Measurements from ENCODE around the gene TSHZ2.

The TSHZ2 gene

DNA sequence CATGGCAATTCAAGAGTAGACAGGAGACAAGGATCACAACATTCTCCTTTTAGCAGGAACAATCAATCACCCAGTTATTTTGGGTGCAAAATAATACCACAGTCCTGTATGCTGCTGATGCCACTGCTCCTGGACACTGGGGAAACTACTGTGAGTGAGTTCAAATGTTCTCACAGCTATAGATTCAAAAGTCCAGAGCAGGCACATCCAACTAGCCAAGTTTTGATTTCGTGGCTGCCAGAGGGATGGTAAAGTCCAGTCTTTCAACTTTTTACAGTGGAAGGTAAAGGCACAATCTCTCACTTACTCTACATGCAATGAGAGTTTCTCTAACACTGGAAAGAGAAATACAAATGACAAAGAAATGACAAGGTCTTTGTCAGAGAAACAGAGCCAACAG is 26.9 kb upstream of the TSHZ2 start:
- TF ChIP-seq, protein P1, sequence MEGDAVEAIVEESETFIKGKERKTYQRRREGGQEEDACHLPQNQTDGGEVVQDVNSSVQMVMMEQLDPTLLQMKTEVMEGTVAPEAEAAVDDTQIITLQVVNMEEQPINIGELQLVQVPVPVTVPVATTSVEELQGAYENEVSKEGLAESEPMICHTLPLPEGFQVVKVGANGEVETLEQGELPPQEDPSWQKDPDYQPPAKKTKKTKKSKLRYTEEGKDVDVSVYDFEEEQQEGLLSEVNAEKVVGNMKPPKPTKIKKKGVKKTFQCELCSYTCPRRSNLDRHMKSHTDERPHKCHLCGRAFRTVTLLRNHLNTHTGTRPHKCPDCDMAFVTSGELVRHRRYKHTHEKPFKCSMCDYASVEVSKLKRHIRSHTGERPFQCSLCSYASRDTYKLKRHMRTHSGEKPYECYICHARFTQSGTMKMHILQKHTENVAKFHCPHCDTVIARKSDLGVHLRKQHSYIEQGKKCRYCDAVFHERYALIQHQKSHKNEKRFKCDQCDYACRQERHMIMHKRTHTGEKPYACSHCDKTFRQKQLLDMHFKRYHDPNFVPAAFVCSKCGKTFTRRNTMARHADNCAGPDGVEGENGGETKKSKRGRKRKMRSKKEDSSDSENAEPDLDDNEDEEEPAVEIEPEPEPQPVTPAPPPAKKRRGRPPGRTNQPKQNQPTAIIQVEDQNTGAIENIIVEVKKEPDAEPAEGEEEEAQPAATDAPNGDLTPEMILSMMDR (IDR thresholded peaks at IDR 0.05; ENCODE audit: low read depth, low read length), result no peak
- no peak overlapping the region for H3K4me3 ChIP-seq (ENCODE audit: low read depth, low read length)
- in situ Hi-C loops (cut with HindIII; ENCODE audit: low sequenced_read_pairs), result no loop called here
- no peak for DNase-seq (ENCODE audit: low read depth, low spot score)

DNA sequence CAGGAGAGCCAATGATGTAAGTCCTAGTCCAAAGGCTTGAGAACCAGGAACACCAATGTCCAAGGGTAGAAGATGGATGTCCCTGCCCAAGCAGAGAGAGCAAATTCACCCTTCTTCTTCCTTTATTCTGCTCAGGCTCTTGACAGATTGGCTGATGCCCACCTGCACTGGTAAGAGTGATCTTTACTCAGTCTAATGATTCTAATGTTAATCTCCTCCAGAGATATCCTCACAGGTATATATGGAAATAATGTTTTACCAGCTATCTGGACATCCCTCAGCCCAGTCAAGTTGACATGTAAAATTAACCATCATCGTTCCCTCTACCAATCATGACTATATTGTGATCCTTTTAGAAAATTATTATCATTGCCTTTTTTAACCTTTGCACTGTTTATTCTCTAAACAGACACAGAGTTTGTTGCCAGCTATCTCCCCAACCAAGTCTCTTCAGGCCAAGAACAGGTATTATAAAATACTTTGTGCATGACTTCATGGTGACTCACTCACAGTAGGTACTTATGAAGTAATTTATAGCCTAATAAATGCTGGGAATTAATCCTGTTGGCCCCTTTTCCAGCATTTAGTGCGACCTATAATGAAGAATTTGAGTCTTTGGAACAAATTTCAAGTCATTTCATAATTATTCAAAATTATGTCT is 26.2 kb upstream of the TSHZ2 start:
- in situ Hi-C loops (cut with HindIII; ENCODE audit: low sequenced_read_pairs), result no loop called here
- TF ChIP-seq, protein P1 (IDR thresholded peaks at IDR 0.05; ENCODE audit: low read depth, low read length), result no peak
- no peak overlapping the region for H3K4me3 ChIP-seq (ENCODE audit: low read depth, low read length)
- no peak for DNase-seq (ENCODE audit: low read depth, low spot score)

DNA sequence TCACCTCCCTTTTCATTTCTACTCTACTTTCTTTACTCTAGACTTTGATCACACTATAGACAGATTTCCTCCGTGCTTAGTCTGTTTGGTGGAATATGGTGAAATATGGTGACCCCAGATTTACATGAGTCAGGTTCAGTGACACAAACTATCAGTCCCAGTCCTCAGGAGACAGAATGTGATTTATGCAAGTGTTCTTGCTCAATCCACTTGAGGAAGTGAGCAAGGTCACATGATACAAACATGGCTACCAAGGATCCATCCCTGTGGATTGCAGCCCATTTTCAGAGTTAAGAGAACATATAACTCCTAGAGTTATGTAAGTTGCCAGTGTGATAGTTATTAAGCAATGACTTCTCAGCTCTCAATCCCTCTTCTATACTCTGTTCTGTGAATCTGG is 23.7 kb upstream of the TSHZ2 start:
- in situ Hi-C loops (cut with HindIII; ENCODE audit: low sequenced_read_pairs), result no loop called here
- H3K4me3 ChIP-seq (ENCODE audit: low read depth, low read length), result no peak overlapping the region
- TF ChIP-seq, protein P1 (IDR thresholded peaks at IDR 0.05; ENCODE audit: low read depth, low read length), result no peak
- DNase-seq (ENCODE audit: low read depth, low spot score), result no peak

DNA sequence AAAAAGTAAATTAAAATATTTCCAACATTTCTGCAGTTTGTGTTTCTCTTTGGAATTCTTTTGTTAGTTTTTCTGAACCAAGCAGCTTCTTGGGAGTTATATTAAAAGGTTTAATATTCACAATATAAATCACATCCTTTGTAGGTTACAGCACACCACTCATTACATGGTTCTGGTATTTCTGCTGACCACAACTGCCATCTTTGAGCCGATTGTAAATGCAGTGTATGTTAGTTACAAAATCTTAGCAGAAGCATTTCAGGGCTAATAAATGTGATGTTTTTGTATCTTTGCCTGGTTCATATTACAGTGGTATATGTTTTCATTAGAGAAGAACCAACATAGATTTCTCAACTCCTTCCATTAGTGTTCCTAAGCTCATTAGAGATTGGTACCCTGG is 19.1 kb upstream of the TSHZ2 start:
- peak; percentile 25 for DNase-seq (ENCODE audit: low read depth, low spot score)
- no peak overlapping the region for H3K4me3 ChIP-seq (ENCODE audit: low read depth, low read length)
- TF ChIP-seq, protein P1 (IDR thresholded peaks at IDR 0.05; ENCODE audit: low read depth, low read length), result no peak
- in situ Hi-C loops (cut with HindIII; ENCODE audit: low sequenced_read_pairs), result no loop called here

DNA sequence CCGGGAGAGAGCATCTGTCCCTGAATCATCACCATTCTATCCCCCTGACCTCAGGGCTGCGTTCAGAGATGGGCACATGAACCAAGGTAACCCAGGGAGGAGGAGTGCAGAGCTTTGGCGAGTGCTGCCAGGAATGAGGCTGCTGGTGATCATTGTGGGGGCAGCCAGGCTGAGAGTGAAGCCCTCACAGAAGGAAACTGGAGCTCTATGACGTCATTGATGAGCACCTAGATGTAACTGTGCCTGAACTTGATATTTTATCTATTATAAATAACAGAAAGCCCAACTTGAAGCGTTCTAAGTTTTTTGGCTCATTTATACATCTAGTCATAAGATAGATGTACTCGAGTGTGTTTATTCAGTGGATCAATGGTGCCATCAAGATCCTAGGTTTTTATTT is 17.3 kb upstream of the TSHZ2 start:
- in situ Hi-C loops (cut with HindIII; ENCODE audit: low sequenced_read_pairs), result no loop called here
- TF ChIP-seq, protein P1 (IDR thresholded peaks at IDR 0.05; ENCODE audit: low read depth, low read length), result no peak
- H3K4me3 ChIP-seq (ENCODE audit: low read depth, low read length), result no peak overlapping the region
- DNase-seq (ENCODE audit: low read depth, low spot score), result no peak

DNA sequence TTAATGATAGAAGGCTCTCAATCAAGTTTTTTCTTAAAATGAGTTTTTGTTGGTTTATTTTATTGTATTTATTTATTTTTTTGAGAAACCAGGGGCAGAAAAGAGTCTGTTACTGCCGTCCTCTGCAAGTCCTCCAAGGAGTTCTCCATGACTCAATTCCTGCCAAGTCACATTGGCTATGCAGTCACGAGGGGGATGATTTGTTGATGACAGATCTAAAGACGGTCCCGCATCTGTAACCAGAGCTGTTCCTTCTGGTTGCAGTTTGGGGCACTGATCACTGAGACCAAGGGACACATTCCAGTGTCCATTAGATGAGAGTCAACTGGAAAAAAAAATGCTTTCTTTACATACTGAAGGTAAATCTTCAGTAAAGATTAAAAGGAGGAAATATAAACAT is 13.9 kb upstream of the TSHZ2 start:
- in situ Hi-C loops (cut with HindIII; ENCODE audit: low sequenced_read_pairs), result no loop called here
- TF ChIP-seq, protein P1 (IDR thresholded peaks at IDR 0.05; ENCODE audit: low read depth, low read length), result no peak
- no peak for DNase-seq (ENCODE audit: low read depth, low spot score)
- H3K4me3 ChIP-seq (ENCODE audit: low read depth, low read length), result no peak overlapping the region
